ENCODE results near the gene LCN12. TPM values are rescaled to one million over a fixed set of nuclear protein-coding genes. Genes with fewer than 3 reads are reported as not detected.

LCN12 gene
- total RNA-seq, result 1 to 10 TPM in 1 of 2 experiments, under 1 TPM in 1; 0.85 to 1.3 TPM
- not detected for polyA plus RNA-seq

- CTCF ChIA-PET, result interaction anchor here (1.2 to 8.7 kb wide), 4 partner anchors 8 to 83 kb away, joined by 3 to 159 read pairs (median 4); partner anchors contain the start of genes FUT7 and PTGDS
- H3K4me3 ChIP-seq (ENCODE audit: low read length), result no peak within 1 kb of the TSS
- Mint-ChIP-seq H3K9me3 (peaks cover 0 to 4% (median 2%) of the 10 kb centered on the region in 5 donors), H3K27ac (peak within 1 kb of the TSS in 6 of 8 donors; percentile 17 to 82 (median 48)), H3K4me1 (peaks cover 7 to 43% (median 12%) of the 10 kb centered on the region in 3 donors), H3K27me3 (no peaks in the 10 kb centered on the region), H3K36me3 (peaks cover 0 to 8% (median 0%) of the 10 kb centered on the region in 3 donors), H3K4me3 (peak within 1 kb of the TSS in 2 of 7 donors; percentile 11 to 83)
- POLR2A ChIA-PET, result interaction anchor here (0.5 to 1.0 kb wide), 2 partner anchors 8 to 15 kb away, joined by 3 to 4 read pairs; no protein-coding TSS in a partner anchor
- H3K9me3 ChIP-seq (ENCODE audit: low read length), result no peaks in the 10 kb centered on the region
- no peak for DNase-seq
- no peaks in the 10 kb centered on the region for H3K27me3 ChIP-seq (ENCODE audit: insufficient read depth, low read length, poor library complexity, severe bottlenecking)
- H3K4me1 ChIP-seq (ENCODE audit: insufficient read depth, low read length), result peaks cover 6% of the 10 kb centered on the region
- H3K36me3 ChIP-seq (ENCODE audit: insufficient read depth, low read length), result no peaks in the 10 kb centered on the region
- no peak within 1 kb of the TSS for H3K27ac ChIP-seq (ENCODE audit: low read depth, low read length)
Measured at GRCh38 chr9:136951541-136952320, at the start of gene LCN12. LCN12 (plus strand) TSS chr9:136952273; CDS start chr9:136952328, 55 bp downstream.

GRCh38 chr9:136903041-136903554, 49.0 kb upstream of the LCN12 start:
- Histone ChIP-seq H3K4me1 (ENCODE audit: insufficient read depth, low read length) (peaks cover 34% of the 10 kb centered on the region), H3K27me3 (ENCODE audit: insufficient read depth, low read length, poor library complexity, severe bottlenecking) (no peaks in the 10 kb centered on the region), H3K9me3 (ENCODE audit: low read length) (no peaks in the 10 kb centered on the region), H3K27ac (ENCODE audit: low read depth, low read length) (peak overlapping the region; percentile 77), H3K4me3 (ENCODE audit: low read length) (no peak overlapping the region), H3K36me3 (ENCODE audit: insufficient read depth, low read length) (peaks cover 23% of the 10 kb centered on the region)
- H3K4me1 Mint-ChIP-seq, result peaks cover 27 to 53% (median 38%) of the 10 kb centered on the region in 3 donors
- H3K4me3 Mint-ChIP-seq, result peak overlapping the region in 4 of 7 donors; percentile 35 to 83 (median 66)
- ChIA-PET CTCF (interaction anchor here (1.4 to 1.9 kb wide), 2 partner anchors 126 to 132 kb away, joined by 3 to 6 read pairs; no protein-coding TSS in a partner anchor), POLR2A (interaction anchor here (0.9 to 1.5 kb wide), 2 partner anchors 17 to 41 kb away, joined by 3 to 10 read pairs; partner anchors contain the start of genes FBXW5 and TRAF2)
- peaks cover 0 to 58% (median 2%) of the 10 kb centered on the region in 3 donors for H3K36me3 Mint-ChIP-seq
- H3K27ac Mint-ChIP-seq, result peak overlapping the region; percentile 91 to 99 (median 97)
- H3K27me3 Mint-ChIP-seq, result no peaks in the 10 kb centered on the region
- no peaks in the 10 kb centered on the region for H3K9me3 Mint-ChIP-seq
- DNase-seq, result peak in 1 of 5 donors; percentile 27

GRCh38 chr9:136906266-136906665, 45.8 kb upstream of the LCN12 start:
- Mint-ChIP-seq H3K27me3 (no peaks in the 10 kb centered on the region), H3K27ac (peak overlapping the region in 7 of 8 donors; percentile 23 to 81 (median 43)), H3K4me1 (peaks cover 22 to 44% (median 27%) of the 10 kb centered on the region in 3 donors), H3K36me3 (peaks cover 0 to 59% (median 3%) of the 10 kb centered on the region in 3 donors), H3K9me3 (no peaks in the 10 kb centered on the region), H3K4me3 (no peak overlapping the region)
- Histone ChIP-seq H3K9me3 (ENCODE audit: low read length) (no peaks in the 10 kb centered on the region), H3K27ac (ENCODE audit: low read depth, low read length) (no peak overlapping the region), H3K36me3 (ENCODE audit: insufficient read depth, low read length) (peaks cover 20% of the 10 kb centered on the region), H3K4me1 (ENCODE audit: insufficient read depth, low read length) (peaks cover 33% of the 10 kb centered on the region), H3K27me3 (ENCODE audit: insufficient read depth, low read length, poor library complexity, severe bottlenecking) (no peaks in the 10 kb centered on the region), H3K4me3 (ENCODE audit: low read length) (no peak overlapping the region)
- DNase-seq, result no peak
- ChIA-PET POLR2A (no interaction called here), CTCF (interaction anchor here (1.3 kb wide), 1 partner anchor 87 kb away, joined by 3 read pairs; no protein-coding TSS in a partner anchor)

- H3K27ac ChIP-seq (ENCODE audit: low read depth, low read length), result no peak overlapping the region
- H3K27me3 ChIP-seq (ENCODE audit: insufficient read depth, low read length, poor library complexity, severe bottlenecking), result no peaks in the 10 kb centered on the region
- Mint-ChIP-seq H3K4me3 (no peak overlapping the region), H3K27me3 (no peaks in the 10 kb centered on the region), H3K36me3 (peaks cover 0 to 57% (median 3%) of the 10 kb centered on the region in 3 donors), H3K4me1 (peaks cover 13 to 34% (median 17%) of the 10 kb centered on the region in 3 donors), H3K9me3 (no peaks in the 10 kb centered on the region), H3K27ac (peak overlapping the region in 4 of 8 donors; percentile 48 to 86 (median 62))
- H3K36me3 ChIP-seq (ENCODE audit: insufficient read depth, low read length), result peaks cover 15% of the 10 kb centered on the region
- no peak overlapping the region for H3K4me3 ChIP-seq (ENCODE audit: low read length)
- peaks cover 23% of the 10 kb centered on the region for H3K4me1 ChIP-seq (ENCODE audit: insufficient read depth, low read length)
- no peak for DNase-seq
- POLR2A ChIA-PET, result interaction anchor here (0.6 kb wide), 1 partner anchor 22 kb away, joined by 4 read pairs; no protein-coding TSS in a partner anchor
- CTCF ChIA-PET, result no interaction called here
- H3K9me3 ChIP-seq (ENCODE audit: low read length), result no peaks in the 10 kb centered on the region
Measured at GRCh38 chr9:136907011-136907914, 44.8 kb upstream of the LCN12 start.

GRCh38 chr9:136910197-136910900, 41.7 kb upstream of the LCN12 start:
- no peaks in the 10 kb centered on the region for H3K27me3 ChIP-seq (ENCODE audit: insufficient read depth, low read length, poor library complexity, severe bottlenecking)
- H3K36me3 ChIP-seq (ENCODE audit: insufficient read depth, low read length), result peaks cover 16% of the 10 kb centered on the region
- ChIA-PET CTCF (interaction anchor here (1.1 kb wide), 1 partner anchor 68 kb away, joined by 3 read pairs; the partner anchor contains the start of gene AJM1), POLR2A (no interaction called here)
- Mint-ChIP-seq H3K36me3 (peaks cover 4 to 68% (median 9%) of the 10 kb centered on the region in 3 donors), H3K4me1 (peaks cover 0 to 9% (median 2%) of the 10 kb centered on the region in 3 donors), H3K27ac (peak overlapping the region in 1 of 8 donors; percentile 50), H3K9me3 (no peaks in the 10 kb centered on the region), H3K27me3 (no peaks in the 10 kb centered on the region), H3K4me3 (no peak overlapping the region)
- H3K4me1 ChIP-seq (ENCODE audit: insufficient read depth, low read length), result no peaks in the 10 kb centered on the region
- no peak overlapping the region for H3K4me3 ChIP-seq (ENCODE audit: low read length)
- DNase-seq, result no peak
- no peak overlapping the region for H3K27ac ChIP-seq (ENCODE audit: low read depth, low read length)
- no peaks in the 10 kb centered on the region for H3K9me3 ChIP-seq (ENCODE audit: low read length)

- no peak overlapping the region for H3K4me3 Mint-ChIP-seq
- no peaks in the 10 kb centered on the region for H3K4me1 ChIP-seq (ENCODE audit: insufficient read depth, low read length)
- peak overlapping the region in 1 of 8 donors; percentile 50 for H3K27ac Mint-ChIP-seq
- H3K27me3 Mint-ChIP-seq, result no peaks in the 10 kb centered on the region
- no peaks in the 10 kb centered on the region for H3K27me3 ChIP-seq (ENCODE audit: insufficient read depth, low read length, poor library complexity, severe bottlenecking)
- POLR2A ChIA-PET, result no interaction called here
- H3K9me3 Mint-ChIP-seq, result no peaks in the 10 kb centered on the region
- CTCF ChIA-PET, result interaction anchor here (1.1 kb wide), 1 partner anchor 69 kb away, joined by 3 read pairs; the partner anchor contains the start of gene AJM1
- no peak for DNase-seq
- peaks cover 4 to 71% (median 11%) of the 10 kb centered on the region in 3 donors for H3K36me3 Mint-ChIP-seq
- H3K36me3 ChIP-seq (ENCODE audit: insufficient read depth, low read length), result peaks cover 18% of the 10 kb centered on the region
- H3K4me1 Mint-ChIP-seq, result peaks cover 0 to 7% (median 3%) of the 10 kb centered on the region in 3 donors
- H3K4me3 ChIP-seq (ENCODE audit: low read length), result no peak overlapping the region
- no peak overlapping the region for H3K27ac ChIP-seq (ENCODE audit: low read depth, low read length)
- H3K9me3 ChIP-seq (ENCODE audit: low read length), result no peaks in the 10 kb centered on the region
Measured at GRCh38 chr9:136910901-136911245, 41.2 kb upstream of the LCN12 start.

All from CD8-positive, alpha-beta memory T cell (primary cell).